GM21367 (cell line): ENCODE results near the gene GABRD.
"Not testable (repeated sequence)": the region's sequence is repeated elsewhere in the genome, so short reads cannot be mapped to it uniquely, and the experiment has no call there.

Experiments
- ATAC-seq: cut with Tn5 transposase; IDR thresholded peaks from one replicate; pipeline ENCODE4 v1.9.1; 2021; ENCODE audit not compliant: unreplicated experiment

Gene GABRD

GRCh38 chr1:2019172-2019543 is at the start of gene GABRD:
GABRD (plus strand) TSS chr1:2019345; CDS start chr1:2019424, 79 bp downstream.
- ATAC-seq, result no peak

GRCh38 chr1:1969505-1969900 is 49.6 kb upstream of the GABRD start:
- ATAC-seq, result no peak

GRCh38 chr1:1969953-1970716 is 49.0 kb upstream of the GABRD start:
- no peak for ATAC-seq

GRCh38 chr1:1971017-1971416 is 48.1 kb upstream of the GABRD start:
- no peak for ATAC-seq

- ATAC-seq, result no peak
Observed at GRCh38 chr1:1971688-1972087, 47.5 kb upstream of the GABRD start.

GRCh38 chr1:1972976-1973715 is 46.0 kb upstream of the GABRD start:
- ATAC-seq, result no peak

GRCh38 chr1:1973716-1974642 is 45.2 kb upstream of the GABRD start:
- no peak for ATAC-seq

GRCh38 chr1:1974834-1975233 is 44.3 kb upstream of the GABRD start:
- ATAC-seq, result no peak

GRCh38 chr1:1975535-1975934 is 43.6 kb upstream of the GABRD start:
- no peak for ATAC-seq

- no peak for ATAC-seq
Observed at GRCh38 chr1:1976031-1976430, 43.1 kb upstream of the GABRD start.

GRCh38 chr1:1978108-1978507 is 41.0 kb upstream of the GABRD start:
- no peak for ATAC-seq

GRCh38 chr1:1978690-1979481 is 40.3 kb upstream of the GABRD start:
- ATAC-seq, result not testable (repeated sequence)

GRCh38 chr1:1979482-1980165 is 39.5 kb upstream of the GABRD start:
- no peak for ATAC-seq

- ATAC-seq, result no peak
Observed at GRCh38 chr1:1980467-1981141, 38.5 kb upstream of the GABRD start.

GRCh38 chr1:1981142-1981500 is 38.0 kb upstream of the GABRD start:
- no peak for ATAC-seq

- not testable (repeated sequence) for ATAC-seq
Observed at GRCh38 chr1:1981631-1982327, 37.4 kb upstream of the GABRD start.

- no peak for ATAC-seq
Observed at GRCh38 chr1:1982379-1983232, 36.5 kb upstream of the GABRD start.

- ATAC-seq, result no peak
Observed at GRCh38 chr1:1984560-1985070, 34.5 kb upstream of the GABRD start.
